HepG2 (cell line): ENCODE results near the gene TAF9B. TPM values are rescaled to one million over a fixed set of nuclear protein-coding genes. Genes with fewer than 3 reads are reported as not detected.

Experiments
- ADNP ChIP-seq: sonication (generic); formaldehyde crosslinking; IDR thresholded peaks from 2 replicates; pipeline ENCODE4 v1.4.0; 2020; ENCODE audit warnings: missing genetic modification reagents
- ELF3 ChIP-seq: IDR thresholded peaks from 2 replicates; pipeline ENCODE4 v1.6.1; 2016; ENCODE audit warnings: missing genetic modification reagents, missing compliant biosample characterization
- ERF ChIP-seq: IDR thresholded peaks from 2 replicates; pipeline ENCODE4 v1.6.1; 2018; ENCODE audit warnings: missing biosample characterization, missing genetic modification reagents
- ISL2 ChIP-seq: sonication (generic); formaldehyde crosslinking; IDR thresholded peaks from 2 replicates; pipeline ENCODE4 v1.5.0; 2020; ENCODE audit warnings: missing genetic modification reagents
- PAF1 ChIP-seq: IDR thresholded peaks from 2 replicates; pipeline ENCODE4 v1.6.1; 2016; ENCODE audit warnings: missing genetic modification reagents, missing compliant biosample characterization
- PLRG1 ChIP-seq: fragments of 450-650 bp; conservative IDR thresholded peaks from 2 replicates; pipeline ENCODE4 v1.6.1; 2016
- POGZ ChIP-seq: sonication (generic); formaldehyde crosslinking; IDR thresholded peaks from 2 replicates; pipeline ENCODE4 v1.4.0; 2020; ENCODE audit warnings: mild to moderate bottlenecking, missing genetic modification reagents
- RAD21 ChIP-seq: fragments of 450-650 bp; formaldehyde crosslinking; IDR thresholded peaks from 2 replicates; pipeline ENCODE4 v1.5.0; 2020; ENCODE audit warnings: mild to moderate bottlenecking
- RFXAP ChIP-seq: sonication (generic); formaldehyde crosslinking; IDR thresholded peaks from 2 replicates; pipeline ENCODE4 v1.4.0; 2020; ENCODE audit warnings: missing genetic modification reagents, borderline replicate concordance
- SALL1 ChIP-seq: sonication (generic); formaldehyde crosslinking; IDR thresholded peaks from 2 replicates; pipeline ENCODE4 v1.8.0; 2022; ENCODE audit warnings: mild to moderate bottlenecking, missing genetic modification reagents
- SMARCE1 ChIP-seq: fragments of 450-650 bp; IDR thresholded peaks from 2 replicates; pipeline ENCODE4 v1.6.1; 2017; ENCODE audit warnings: borderline replicate concordance
- SNRNP70 ChIP-seq: fragments of 200-400 bp; formaldehyde crosslinking; IDR thresholded peaks from 2 replicates; pipeline ENCODE4 v1.6.1; 2017; ENCODE audit warnings: mild to moderate bottlenecking, low read depth, low read length, moderate library complexity
- TAF1 ChIP-seq: sonication (generic); formaldehyde crosslinking; IDR thresholded peaks from 2 replicates; pipeline ENCODE4 v1.4.0; 2020; ENCODE audit warnings: missing genetic modification reagents
- TEAD3 ChIP-seq: optimal IDR thresholded peaks from 2 replicates; pipeline ENCODE3; 2016; ENCODE audit warnings: borderline replicate concordance
- ZC3H13 ChIP-seq: sonication (generic); formaldehyde crosslinking; IDR thresholded peaks from 2 replicates; pipeline ENCODE4 v1.8.1; 2023; ENCODE audit warnings: mild to moderate bottlenecking, missing genetic modification reagents, moderate library complexity
- ZNF367 ChIP-seq: sonication (generic); formaldehyde crosslinking; IDR thresholded peaks from 2 replicates; pipeline ENCODE4 v1.4.0; 2020; ENCODE audit warnings: missing genetic modification reagents, borderline replicate concordance
- ZNF614 ChIP-seq: IDR thresholded peaks from 2 replicates; pipeline ENCODE4 v1.6.1; 2018; ENCODE audit warnings: missing biosample characterization, missing genetic modification reagents, inconsistent platforms, borderline replicate concordance
- ZNF644 ChIP-seq: IDR thresholded peaks from 2 replicates; pipeline ENCODE4 v1.6.1; 2016; ENCODE audit warnings: low read depth
- ZNF672 ChIP-seq: sonication (generic); formaldehyde crosslinking; IDR thresholded peaks from 2 replicates; pipeline ENCODE4 v1.8.1; 2022; ENCODE audit warnings: missing genetic modification reagents
- ZNF749 ChIP-seq: sonication (generic); formaldehyde crosslinking; IDR thresholded peaks from 2 replicates; pipeline ENCODE4 v1.8.0; 2022; ENCODE audit warnings: mild to moderate bottlenecking, missing genetic modification reagents, moderate library complexity, borderline replicate concordance
- ZNF878 ChIP-seq: sonication (generic); formaldehyde crosslinking; IDR thresholded peaks from 2 replicates; pipeline ENCODE4 v1.8.1; 2023; ENCODE audit warnings: mild to moderate bottlenecking, missing genetic modification reagents, moderate library complexity
- polyA plus RNA-seq, 8 experiments: library from polyadenylated mRNA; depleted of rRNA in 3 of 8; stranded (reverse) in 7 of 8; unstranded in 1 of 8; fragments of >200 nt; fragmentation: Illumina TruSeq in 4 of 8; extraction: Trizol in 4 of 8; gene quantifications; 2 replicates each; pipeline versions ENCODE4 v1.2.1 to v1.2.3, GENCODE V29; 2011 to 2016; ENCODE audit warnings: low read depth in 4 of 8, missing spikeins in 1 of 8, mixed read lengths in 1 of 8; ENCODE audit not compliant: insufficient read depth in 1 of 8
- total RNA-seq, 5 experiments: library from RNA; depleted of rRNA; stranded (reverse); fragments of >200 nt; fragmentation: Illumina TruSeq; extraction: Trizol; gene quantifications; 2 replicates each; pipeline ENCODE4 v1.2.3, GENCODE V29; 2016; ENCODE audit warnings: low read depth in 1 of 5
- TF ChIP-seq, protein P1 (sequence below): IDR thresholded peaks from 2 replicates; pipeline ENCODE4 v1.6.1; 2016; ENCODE audit warnings: low read depth, borderline replicate concordance
- TF ChIP-seq, protein P2 (sequence below): sonication (generic); formaldehyde crosslinking; IDR thresholded peaks from 2 replicates; pipeline ENCODE4 v1.8.0; 2022; ENCODE audit warnings: missing genetic modification reagents, mild to moderate bottlenecking, inconsistent platforms, borderline replicate concordance
- TF ChIP-seq, protein P3 (sequence below): sonication (generic); formaldehyde crosslinking; IDR thresholded peaks from 2 replicates; pipeline ENCODE4 v1.9.0; 2021; ENCODE audit warnings: missing genetic modification reagents, mild to moderate bottlenecking, borderline replicate concordance
- TF ChIP-seq, protein P4 (sequence below): sonication (generic); formaldehyde crosslinking; IDR thresholded peaks from 2 replicates; pipeline ENCODE4 v1.9.0; 2021; ENCODE audit warnings: missing genetic modification reagents, borderline replicate concordance

Gene TAF9B
- total and polyA plus RNA-seq, 2 of the 13 experiments (the other 11 are each of a cell fraction or from before 2014, with no cell fraction given): 10.8 to 15.2 TPM

DNA sequence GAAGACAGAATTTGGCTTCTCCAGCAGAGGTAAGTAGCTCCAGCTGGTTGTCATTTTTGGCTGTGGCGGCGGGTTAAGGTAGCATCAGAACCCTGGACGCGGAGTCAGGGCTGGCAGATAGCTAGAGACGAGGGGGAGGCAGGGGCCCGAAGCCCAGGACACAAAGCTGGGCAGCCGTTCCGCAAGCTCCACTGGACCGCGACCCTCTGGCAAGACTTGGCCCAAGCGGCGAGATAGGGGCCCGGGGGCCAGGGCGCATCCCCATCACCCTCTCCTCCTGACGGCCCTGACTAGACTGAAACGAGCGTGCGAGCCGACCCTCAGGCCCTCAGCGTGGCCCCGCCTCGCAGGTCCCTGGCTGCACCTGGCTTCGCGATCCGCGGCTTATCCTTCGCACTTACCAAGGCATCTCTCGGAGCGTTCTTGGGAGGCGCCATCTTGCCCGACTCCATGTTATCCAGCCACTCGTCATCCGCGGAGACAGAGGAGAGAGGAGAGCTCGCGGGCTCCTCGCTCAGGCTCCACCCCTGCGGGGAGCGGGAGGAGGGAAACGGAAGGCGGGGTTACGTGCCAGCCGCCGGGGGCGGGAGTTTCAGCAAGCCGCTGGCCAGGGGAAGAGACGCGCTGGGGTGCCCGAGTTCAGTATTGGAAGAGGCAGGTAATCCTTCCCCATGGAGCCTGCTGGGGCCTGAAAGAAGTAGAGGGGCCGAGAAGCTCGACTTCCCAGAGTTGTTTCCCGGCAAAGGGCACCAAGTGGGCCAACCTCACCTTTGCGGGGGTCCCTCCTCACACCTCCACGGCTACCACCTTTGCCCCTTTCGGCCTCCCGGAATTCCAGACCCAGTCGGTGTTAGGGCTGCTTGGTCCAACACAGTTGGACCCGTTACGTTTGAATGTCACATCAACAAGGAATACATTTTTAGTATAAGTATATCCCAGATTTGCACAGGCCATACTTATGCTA lies at the start of gene TAF9B (continued):
- TF ChIP-seq, protein P1, sequence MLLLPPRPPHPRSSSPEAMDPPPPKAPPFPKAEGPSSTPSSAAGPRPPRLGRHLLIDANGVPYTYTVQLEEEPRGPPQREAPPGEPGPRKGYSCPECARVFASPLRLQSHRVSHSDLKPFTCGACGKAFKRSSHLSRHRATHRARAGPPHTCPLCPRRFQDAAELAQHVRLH (CRISPR knock-in tag): no peak
- TF ChIP-seq ZNF367: no peak
- peak; percentile 44; the same call in 1 of the 2 replicates for TF ChIP-seq ELF3 (CRISPR knock-in tag)
- peak; percentile 89 for TF ChIP-seq TAF1
- TF ChIP-seq PLRG1: no peak
- no peak for TF ChIP-seq ZNF614 (CRISPR knock-in tag)
- TF ChIP-seq ZNF672 (CRISPR knock-in tag): no peak
- TF ChIP-seq TEAD3 (CRISPR knock-in tag): peak; percentile 32
- TF ChIP-seq, protein P2, sequence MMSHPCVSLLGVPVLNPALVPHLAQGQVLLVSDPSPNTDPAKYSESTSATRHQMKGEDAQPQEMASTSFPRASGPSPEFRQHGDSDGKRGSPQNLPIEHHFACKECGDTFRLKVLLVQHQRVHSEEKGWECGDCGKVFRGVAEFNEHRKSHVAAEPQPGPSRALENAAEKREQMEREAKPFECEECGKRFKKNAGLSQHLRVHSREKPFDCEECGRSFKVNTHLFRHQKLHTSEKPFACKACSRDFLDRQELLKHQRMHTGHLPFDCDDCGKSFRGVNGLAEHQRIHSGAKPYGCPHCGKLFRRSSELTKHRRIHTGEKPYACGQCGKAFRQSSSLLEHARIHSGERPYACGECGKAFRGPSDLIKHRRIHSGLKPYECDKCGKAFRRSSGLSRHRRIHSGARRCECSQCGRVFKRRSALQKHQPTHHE (CRISPR knock-in tag): no peak
- no peak for TF ChIP-seq ERF (CRISPR knock-in tag)
- TF ChIP-seq PAF1 (CRISPR knock-in tag): peak; percentile 77
- 0 out of 2 replicates have a peak, but pooled peaks have one; percentile 38 for TF ChIP-seq POGZ (CRISPR knock-in tag)
- TF ChIP-seq ZC3H13: peak; percentile 77
- TF ChIP-seq, protein P3, sequence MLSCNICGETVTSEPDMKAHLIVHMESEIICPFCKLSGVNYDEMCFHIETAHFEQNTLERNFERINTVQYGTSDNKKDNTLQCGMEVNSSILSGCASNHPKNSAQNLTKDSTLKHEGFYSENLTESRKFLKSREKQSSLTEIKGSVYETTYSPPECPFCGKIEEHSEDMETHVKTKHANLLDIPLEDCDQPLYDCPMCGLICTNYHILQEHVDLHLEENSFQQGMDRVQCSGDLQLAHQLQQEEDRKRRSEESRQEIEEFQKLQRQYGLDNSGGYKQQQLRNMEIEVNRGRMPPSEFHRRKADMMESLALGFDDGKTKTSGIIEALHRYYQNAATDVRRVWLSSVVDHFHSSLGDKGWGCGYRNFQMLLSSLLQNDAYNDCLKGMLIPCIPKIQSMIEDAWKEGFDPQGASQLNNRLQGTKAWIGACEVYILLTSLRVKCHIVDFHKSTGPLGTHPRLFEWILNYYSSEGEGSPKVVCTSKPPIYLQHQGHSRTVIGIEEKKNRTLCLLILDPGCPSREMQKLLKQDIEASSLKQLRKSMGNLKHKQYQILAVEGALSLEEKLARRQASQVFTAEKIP (CRISPR knock-in tag): no peak
- TF ChIP-seq RAD21: peak; percentile 9; the same call in 1 of the 2 replicates
- TF ChIP-seq, protein P4, sequence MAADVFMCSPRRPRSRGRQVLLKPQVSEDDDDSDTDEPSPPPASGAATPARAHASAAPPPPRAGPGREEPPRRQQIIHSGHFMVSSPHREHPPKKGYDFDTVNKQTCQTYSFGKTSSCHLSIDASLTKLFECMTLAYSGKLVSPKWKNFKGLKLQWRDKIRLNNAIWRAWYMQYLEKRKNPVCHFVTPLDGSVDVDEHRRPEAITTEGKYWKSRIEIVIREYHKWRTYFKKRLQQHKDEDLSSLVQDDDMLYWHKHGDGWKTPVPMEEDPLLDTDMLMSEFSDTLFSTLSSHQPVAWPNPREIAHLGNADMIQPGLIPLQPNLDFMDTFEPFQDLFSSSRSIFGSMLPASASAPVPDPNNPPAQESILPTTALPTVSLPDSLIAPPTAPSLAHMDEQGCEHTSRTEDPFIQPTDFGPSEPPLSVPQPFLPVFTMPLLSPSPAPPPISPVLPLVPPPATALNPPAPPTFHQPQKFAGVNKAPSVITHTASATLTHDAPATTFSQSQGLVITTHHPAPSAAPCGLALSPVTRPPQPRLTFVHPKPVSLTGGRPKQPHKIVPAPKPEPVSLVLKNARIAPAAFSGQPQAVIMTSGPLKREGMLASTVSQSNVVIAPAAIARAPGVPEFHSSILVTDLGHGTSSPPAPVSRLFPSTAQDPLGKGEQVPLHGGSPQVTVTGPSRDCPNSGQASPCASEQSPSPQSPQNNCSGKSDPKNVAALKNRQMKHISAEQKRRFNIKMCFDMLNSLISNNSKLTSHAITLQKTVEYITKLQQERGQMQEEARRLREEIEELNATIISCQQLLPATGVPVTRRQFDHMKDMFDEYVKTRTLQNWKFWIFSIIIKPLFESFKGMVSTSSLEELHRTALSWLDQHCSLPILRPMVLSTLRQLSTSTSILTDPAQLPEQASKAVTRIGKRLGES (CRISPR knock-in tag): no peak
- 0 out of 2 replicates have a peak, but pooled peaks have one; percentile 15 for TF ChIP-seq ZNF644
- peak; percentile 73 for TF ChIP-seq SALL1 (CRISPR knock-in tag)
- TF ChIP-seq ZNF878 (CRISPR knock-in tag): peak; percentile 58; the same call in 1 of the 2 replicates
- TF ChIP-seq SMARCE1: no peak
- TF ChIP-seq ZNF749 (CRISPR knock-in tag): no peak
- no peak; the same call in 1 of the 2 replicates for TF ChIP-seq ISL2 (CRISPR knock-in tag)
- no peak for TF ChIP-seq SNRNP70
- TF ChIP-seq RFXAP (CRISPR knock-in tag): no peak
- TF ChIP-seq ADNP (CRISPR knock-in tag): no peak
